K562 (cell line): ENCODE data around the gene TRIP6. TPM values are rescaled to one million over a fixed set of nuclear protein-coding genes. Genes with fewer than 3 reads are reported as not detected.

Experiments used
- DACH1 ChIP-seq: fragments of 450-650 bp; IDR thresholded peaks from 2 replicates; pipeline ENCODE4 v1.6.1; 2018; ENCODE audit not compliant: partially characterized antibody
- ETS2 ChIP-seq: IDR thresholded peaks from 2 replicates; pipeline ENCODE4 v1.6.1; 2016; ENCODE audit warnings: borderline replicate concordance, missing genetic modification characterization, mild to moderate bottlenecking, moderate library complexity, missing compliant biosample characterization; ENCODE audit not compliant: poor library complexity, severe bottlenecking
- GATAD2A ChIP-seq: fragments of 450-650 bp; IDR thresholded peaks from 2 replicates; pipeline ENCODE4 v1.6.1; 2017
- IFI16 ChIP-seq: fragments of 250-450 bp; sonication (Bioruptor Pico); IDR thresholded peaks from 2 replicates; pipeline ENCODE4 v2.1.2; 2022; ENCODE audit warnings: mild to moderate bottlenecking, inconsistent platforms
- KLF6 ChIP-seq: fragments of 250-450 bp; sonication (Bioruptor Pico); IDR thresholded peaks from 2 replicates; pipeline ENCODE4 v1.4.0; 2020; ENCODE audit warnings: mild to moderate bottlenecking, moderate library complexity, borderline replicate concordance
- MAX ChIP-seq: sonication (generic); formaldehyde crosslinking; IDR thresholded peaks from 2 replicates; pipeline ENCODE4 v1.9.0; 2022; ENCODE audit warnings: mild to moderate bottlenecking, missing genetic modification reagents
- MIER1 ChIP-seq: fragments of 450-650 bp; IDR thresholded peaks from 2 replicates; pipeline ENCODE4 v1.6.1; 2016; ENCODE audit warnings: antibody characterized with exemption, mild to moderate bottlenecking, low read depth
- MYC ChIP-seq, 2 experiments: fragments of 250-450 bp in 1 of 2; sonication (Bioruptor Pico) in 1 of 2; IDR thresholded peaks; 2 replicates each; pipeline versions ENCODE4 v1.5.1 to v1.6.1; 2012 to 2021; ENCODE audit warnings: low read depth in 2 of 2, borderline replicate concordance in 1 of 2, improper control_type of control experiment in 1 of 2, low read length in 1 of 2, mild to moderate bottlenecking in 1 of 2, moderate library complexity in 1 of 2
- PCBP1 ChIP-seq: fragments of 200-400 bp; formaldehyde crosslinking; IDR thresholded peaks from 2 replicates; pipeline ENCODE4 v1.6.1; 2018; ENCODE audit warnings: mild to moderate bottlenecking, low read depth, low read length; ENCODE audit not compliant: poor library complexity, severe bottlenecking
- PTRF ChIP-seq: fragments of 450-650 bp; IDR thresholded peaks from 2 replicates; pipeline ENCODE4 v1.6.1; 2016; ENCODE audit warnings: mild to moderate bottlenecking, missing genetic modification characterization, missing compliant biosample characterization
- RAD51 ChIP-seq: fragments of 450-650 bp; IDR thresholded peaks from 2 replicates; pipeline ENCODE4 v1.7.1; 2016; ENCODE audit warnings: low read depth, mild to moderate bottlenecking, borderline replicate concordance
- SMC3 ChIP-seq: conservative IDR thresholded peaks from 2 replicates; pipeline ENCODE4 v1.6.1; 2011; ENCODE audit warnings: low read depth, low read length, improper control_type of control experiment; ENCODE audit not compliant: insufficient read depth
- ZBTB1 ChIP-seq: sonication (generic); formaldehyde crosslinking; IDR thresholded peaks from 2 replicates; pipeline ENCODE4 v1.8.1; 2023; ENCODE audit warnings: missing genetic modification reagents, low read depth, mild to moderate bottlenecking, borderline replicate concordance
- ZNF551 ChIP-seq: fragments of 250-450 bp; sonication (Bioruptor Pico); IDR thresholded peaks from 2 replicates; pipeline ENCODE4 v1.5.0; 2021; ENCODE audit warnings: mild to moderate bottlenecking, moderate library complexity
- ZNF655 ChIP-seq: fragments of 250-450 bp; sonication (Bioruptor Pico); IDR thresholded peaks from 2 replicates; pipeline ENCODE4 v1.5.0; 2021
- polyA plus RNA-seq, 8 experiments: library from polyadenylated mRNA; depleted of rRNA in 4 of 8; stranded (reverse) in 5 of 8; unstranded in 3 of 8; fragments of >200 nt; fragmentation: Nextera tagmentation in 2 of 8; fragmentation: Illumina TruSeq in 1 of 8; extraction: Ambion mirVana in 2 of 8; extraction: Trizol in 1 of 8; gene quantifications; 2 replicates each; pipeline versions ENCODE4 v1.2.1 to v1.2.3, GENCODE V29; 2011 to 2014; ENCODE audit warnings: inconsistent platforms in 1 of 8, missing spikeins in 1 of 8
- total RNA-seq, 7 experiments: library from RNA; depleted of rRNA in 6 of 7; stranded (reverse); fragments of >200 nt in 6 of 7; fragmentation: Illumina TruSeq in 2 of 7; extraction: Trizol in 2 of 7; gene quantifications; 2 replicates each; pipeline versions ENCODE4 v1.2.1 to v1.2.3, GENCODE V29; 2011 to 2021; ENCODE audit warnings: low replicate concordance in 1 of 7
- TF ChIP-seq, protein P1 (sequence below): fragments of 450-650 bp; IDR thresholded peaks from 2 replicates; pipeline ENCODE4 v1.6.1; 2016; ENCODE audit warnings: borderline replicate concordance
- TF ChIP-seq, protein P2 (sequence below): sonication (generic); formaldehyde crosslinking; IDR thresholded peaks from 2 replicates; pipeline ENCODE4 v1.8.1; 2023; ENCODE audit warnings: mild to moderate bottlenecking, missing genetic modification reagents
- TF ChIP-seq, protein P3 (sequence below), 3 experiments: IDR thresholded peaks in 2 of 3; conservative IDR thresholded peaks in 1 of 3; 2 replicates each; pipeline ENCODE4 v1.5.1; 2011 to 2012; ENCODE audit warnings: low read length in 3 of 3, mild to moderate bottlenecking in 3 of 3, control low read depth in 2 of 3, improper control_type of control experiment in 1 of 3, inconsistent platforms in 1 of 3, low read depth in 1 of 3, mixed read lengths in 1 of 3, moderate library complexity in 1 of 3; ENCODE audit not compliant: insufficient read depth in 2 of 3

TRIP6 gene
- total and polyA plus RNA-seq, 9 of the 15 experiments (the other 6 are each of a cell fraction or from before 2014, with no cell fraction given), result 5.9 to 141 (median 54.0) TPM

DNA sequence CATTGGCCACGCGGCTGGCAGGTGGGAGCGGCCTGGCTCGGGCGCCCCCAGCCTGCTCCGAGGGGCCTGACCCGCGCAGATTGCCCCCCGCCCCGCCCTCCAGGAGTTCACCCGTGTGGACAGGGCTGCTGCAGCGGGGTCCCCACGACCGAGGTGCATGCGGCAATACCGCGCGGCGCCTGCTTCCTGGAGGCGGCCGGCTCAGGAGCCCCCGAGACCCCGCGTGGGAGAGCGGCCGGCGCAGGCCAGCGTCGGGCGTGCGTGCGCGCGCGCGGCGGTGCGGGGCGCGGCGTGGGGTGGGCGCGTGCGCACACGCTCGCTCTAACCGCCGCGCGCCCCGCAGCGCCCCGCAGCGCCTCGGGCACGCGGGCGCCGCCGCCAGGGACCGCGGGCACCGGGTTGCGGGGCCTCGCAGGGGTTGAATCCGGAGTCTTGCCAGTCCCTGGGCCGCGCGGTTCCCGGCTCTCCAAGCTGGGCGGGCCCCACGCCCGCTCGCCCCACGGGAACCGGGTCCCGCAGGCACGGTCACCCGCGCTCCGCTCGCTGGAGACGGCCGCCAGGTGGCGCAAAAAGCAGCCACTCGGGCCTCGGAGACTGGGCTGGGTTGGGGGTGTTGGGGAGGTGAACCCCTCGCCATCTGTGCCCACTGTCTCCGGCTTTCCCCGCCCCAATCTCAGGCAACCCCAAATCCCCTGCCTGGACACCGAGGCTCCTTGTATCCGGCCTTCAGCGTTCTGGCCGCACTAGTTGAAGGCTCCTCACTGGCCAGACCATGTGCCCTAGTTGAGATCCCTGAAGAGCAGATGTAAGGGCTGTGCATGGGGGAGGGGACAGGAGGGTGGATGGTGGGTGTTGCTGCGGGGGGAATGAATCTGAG lies 29.8 kb downstream of the TRIP6 start (continued):
- TF ChIP-seq, protein P1, sequence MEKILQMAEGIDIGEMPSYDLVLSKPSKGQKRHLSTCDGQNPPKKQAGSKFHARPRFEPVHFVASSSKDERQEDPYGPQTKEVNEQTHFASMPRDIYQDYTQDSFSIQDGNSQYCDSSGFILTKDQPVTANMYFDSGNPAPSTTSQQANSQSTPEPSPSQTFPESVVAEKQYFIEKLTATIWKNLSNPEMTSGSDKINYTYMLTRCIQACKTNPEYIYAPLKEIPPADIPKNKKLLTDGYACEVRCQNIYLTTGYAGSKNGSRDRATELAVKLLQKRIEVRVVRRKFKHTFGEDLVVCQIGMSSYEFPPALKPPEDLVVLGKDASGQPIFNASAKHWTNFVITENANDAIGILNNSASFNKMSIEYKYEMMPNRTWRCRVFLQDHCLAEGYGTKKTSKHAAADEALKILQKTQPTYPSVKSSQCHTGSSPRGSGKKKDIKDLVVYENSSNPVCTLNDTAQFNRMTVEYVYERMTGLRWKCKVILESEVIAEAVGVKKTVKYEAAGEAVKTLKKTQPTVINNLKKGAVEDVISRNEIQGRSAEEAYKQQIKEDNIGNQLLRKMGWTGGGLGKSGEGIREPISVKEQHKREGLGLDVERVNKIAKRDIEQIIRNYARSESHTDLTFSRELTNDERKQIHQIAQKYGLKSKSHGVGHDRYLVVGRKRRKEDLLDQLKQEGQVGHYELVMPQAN, result 0 out of 2 replicates have a peak, but pooled peaks have one; percentile 22
- TF ChIP-seq RAD51 (peak; percentile 24; the same call in 1 of the 2 replicates), DACH1 (no peak), ETS2 (tag) (no peak), ZNF655 (CRISPR knock-in tag) (no peak), PCBP1 (peak; percentile 81), GATAD2A (0 out of 2 replicates have a peak, but pooled peaks have one; percentile 11), ZNF551 (CRISPR knock-in tag) (no peak), MIER1 (peak; percentile 71; the same call in 1 of the 2 replicates), ZBTB1 (0 out of 2 replicates have a peak, but pooled peaks have one; percentile 16), SMC3 (peak; percentile 89), KLF6 (CRISPR knock-in tag) (no peak), PTRF (tag) (no peak), MAX (CRISPR knock-in tag) (peak; percentile 83), IFI16 (CRISPR knock-in tag) (no peak), MYC (IDR thresholded peaks at IDR 0.05; ENCODE audit: low read depth, low read length) (peak; percentile 80), MYC (CRISPR knock-in tag; IDR thresholded peaks at IDR 0.05; ENCODE audit: borderline replicate concordance, low read depth) (0 out of 2 replicates have a peak, but pooled peaks have one; percentile 23)
- TF ChIP-seq, protein P2, sequence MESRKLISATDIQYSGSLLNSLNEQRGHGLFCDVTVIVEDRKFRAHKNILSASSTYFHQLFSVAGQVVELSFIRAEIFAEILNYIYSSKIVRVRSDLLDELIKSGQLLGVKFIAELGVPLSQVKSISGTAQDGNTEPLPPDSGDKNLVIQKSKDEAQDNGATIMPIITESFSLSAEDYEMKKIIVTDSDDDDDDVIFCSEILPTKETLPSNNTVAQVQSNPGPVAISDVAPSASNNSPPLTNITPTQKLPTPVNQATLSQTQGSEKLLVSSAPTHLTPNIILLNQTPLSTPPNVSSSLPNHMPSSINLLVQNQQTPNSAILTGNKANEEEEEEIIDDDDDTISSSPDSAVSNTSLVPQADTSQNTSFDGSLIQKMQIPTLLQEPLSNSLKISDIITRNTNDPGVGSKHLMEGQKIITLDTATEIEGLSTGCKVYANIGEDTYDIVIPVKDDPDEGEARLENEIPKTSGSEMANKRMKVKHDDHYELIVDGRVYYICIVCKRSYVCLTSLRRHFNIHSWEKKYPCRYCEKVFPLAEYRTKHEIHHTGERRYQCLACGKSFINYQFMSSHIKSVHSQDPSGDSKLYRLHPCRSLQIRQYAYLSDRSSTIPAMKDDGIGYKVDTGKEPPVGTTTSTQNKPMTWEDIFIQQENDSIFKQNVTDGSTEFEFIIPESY (CRISPR knock-in tag), result peak; percentile 24; the same call in 1 of the 2 replicates
- TF ChIP-seq, protein P3, sequence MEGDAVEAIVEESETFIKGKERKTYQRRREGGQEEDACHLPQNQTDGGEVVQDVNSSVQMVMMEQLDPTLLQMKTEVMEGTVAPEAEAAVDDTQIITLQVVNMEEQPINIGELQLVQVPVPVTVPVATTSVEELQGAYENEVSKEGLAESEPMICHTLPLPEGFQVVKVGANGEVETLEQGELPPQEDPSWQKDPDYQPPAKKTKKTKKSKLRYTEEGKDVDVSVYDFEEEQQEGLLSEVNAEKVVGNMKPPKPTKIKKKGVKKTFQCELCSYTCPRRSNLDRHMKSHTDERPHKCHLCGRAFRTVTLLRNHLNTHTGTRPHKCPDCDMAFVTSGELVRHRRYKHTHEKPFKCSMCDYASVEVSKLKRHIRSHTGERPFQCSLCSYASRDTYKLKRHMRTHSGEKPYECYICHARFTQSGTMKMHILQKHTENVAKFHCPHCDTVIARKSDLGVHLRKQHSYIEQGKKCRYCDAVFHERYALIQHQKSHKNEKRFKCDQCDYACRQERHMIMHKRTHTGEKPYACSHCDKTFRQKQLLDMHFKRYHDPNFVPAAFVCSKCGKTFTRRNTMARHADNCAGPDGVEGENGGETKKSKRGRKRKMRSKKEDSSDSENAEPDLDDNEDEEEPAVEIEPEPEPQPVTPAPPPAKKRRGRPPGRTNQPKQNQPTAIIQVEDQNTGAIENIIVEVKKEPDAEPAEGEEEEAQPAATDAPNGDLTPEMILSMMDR (IDR thresholded peaks at IDR 0.05 in 2 of 3, conservative IDR thresholded peaks at IDR 0.05 in 1 of 3; ENCODE audit: insufficient read depth in 2 of 3, low read depth in 1 of 3, low read length in 3 of 3), result peak; percentile 79 to 94 (median 84)
